Progenitor cell of endocrine pancreas (in vitro differentiated cells): ENCODE results near the gene PRF1. TPM values are rescaled to one million over a fixed set of nuclear protein-coding genes. Genes with fewer than 3 reads are reported as not detected.

Source experiments
- DNase-seq: peaks from one replicate; pipeline ENCODE4 v3.0.0; 2021; ENCODE audit warnings: low spot score; ENCODE audit not compliant: unreplicated experiment
- H3K27ac Mint-ChIP-seq: 2 replicates; pipeline ENCODE4 v1.8.0; 2021; ENCODE audit warnings: mild to moderate bottlenecking, moderate library complexity, mixed read lengths
- H3K27me3 Mint-ChIP-seq: 2 replicates; pipeline ENCODE4 v1.8.0; 2021; ENCODE audit warnings: mixed read lengths
- H3K36me3 Mint-ChIP-seq: 2 replicates; pipeline ENCODE4 v1.8.0; 2022; ENCODE audit warnings: mixed read lengths; ENCODE audit not compliant: insufficient read depth
- H3K4me1 Mint-ChIP-seq: 2 replicates; pipeline ENCODE4 v1.8.0; 2021; ENCODE audit warnings: low read depth, mixed read lengths
- H3K4me3 Mint-ChIP-seq: 2 replicates; pipeline ENCODE4 v1.8.0; 2021; ENCODE audit warnings: low read depth, mild to moderate bottlenecking, moderate library complexity, mixed read lengths
- H3K9me3 Mint-ChIP-seq: 2 replicates; pipeline ENCODE4 v1.8.0; 2021; ENCODE audit warnings: low read depth, mixed read lengths
- total RNA-seq: library from RNA; stranded (reverse); gene quantifications from 2 replicates; pipeline ENCODE4 v1.2.1, GENCODE V29; 2021
- TF ChIP-seq, protein P1 (sequence below): fragments of 200-600 bp; sonication (generic); IDR thresholded peaks from one replicate; pipeline ENCODE4 v1.5.0; 2021; ENCODE audit warnings: antibody characterized with exemption, mild to moderate bottlenecking; ENCODE audit not compliant: unreplicated experiment

The PRF1 gene
- total RNA-seq, 1 donor from 2014 or later: not detected

DNA sequence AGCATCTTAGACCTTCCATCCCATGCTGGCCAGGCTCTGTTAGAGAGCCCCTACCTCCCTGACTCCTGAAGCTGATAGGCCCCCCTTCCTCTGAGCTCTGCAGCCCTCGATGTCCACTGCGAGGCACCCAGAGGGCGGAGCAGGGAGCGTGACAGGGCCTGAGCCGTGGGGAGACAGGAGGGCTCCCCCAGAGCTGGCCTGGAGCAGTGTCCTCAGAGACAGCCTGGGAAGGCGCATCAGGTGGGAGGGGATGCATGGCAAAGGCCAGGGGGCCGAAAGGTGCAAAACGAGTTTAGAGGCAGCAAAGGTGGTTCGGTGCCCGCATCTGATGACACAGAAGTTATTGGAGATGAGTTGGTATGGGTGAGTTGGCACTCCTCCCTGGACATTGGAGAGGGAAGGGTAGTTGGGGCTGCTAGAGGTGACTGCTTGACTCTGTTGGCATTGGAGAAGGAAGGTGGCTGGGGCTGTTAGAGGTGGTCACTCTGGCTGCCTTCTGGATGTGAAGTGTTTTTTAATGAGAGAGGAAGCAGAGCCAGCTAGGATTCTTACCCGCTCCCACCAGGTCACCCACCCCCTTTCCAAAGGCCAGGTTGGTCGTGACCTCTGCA is 53.1 kb downstream of the PRF1 start:
- no peak overlapping the region for H3K4me3 Mint-ChIP-seq
- DNase-seq: no peak
- TF ChIP-seq, protein P1, sequence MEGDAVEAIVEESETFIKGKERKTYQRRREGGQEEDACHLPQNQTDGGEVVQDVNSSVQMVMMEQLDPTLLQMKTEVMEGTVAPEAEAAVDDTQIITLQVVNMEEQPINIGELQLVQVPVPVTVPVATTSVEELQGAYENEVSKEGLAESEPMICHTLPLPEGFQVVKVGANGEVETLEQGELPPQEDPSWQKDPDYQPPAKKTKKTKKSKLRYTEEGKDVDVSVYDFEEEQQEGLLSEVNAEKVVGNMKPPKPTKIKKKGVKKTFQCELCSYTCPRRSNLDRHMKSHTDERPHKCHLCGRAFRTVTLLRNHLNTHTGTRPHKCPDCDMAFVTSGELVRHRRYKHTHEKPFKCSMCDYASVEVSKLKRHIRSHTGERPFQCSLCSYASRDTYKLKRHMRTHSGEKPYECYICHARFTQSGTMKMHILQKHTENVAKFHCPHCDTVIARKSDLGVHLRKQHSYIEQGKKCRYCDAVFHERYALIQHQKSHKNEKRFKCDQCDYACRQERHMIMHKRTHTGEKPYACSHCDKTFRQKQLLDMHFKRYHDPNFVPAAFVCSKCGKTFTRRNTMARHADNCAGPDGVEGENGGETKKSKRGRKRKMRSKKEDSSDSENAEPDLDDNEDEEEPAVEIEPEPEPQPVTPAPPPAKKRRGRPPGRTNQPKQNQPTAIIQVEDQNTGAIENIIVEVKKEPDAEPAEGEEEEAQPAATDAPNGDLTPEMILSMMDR: no peak
- H3K9me3 Mint-ChIP-seq: no peaks in the 10 kb centered on the region
- H3K27me3 Mint-ChIP-seq: no peaks in the 10 kb centered on the region
- H3K27ac Mint-ChIP-seq: no peak overlapping the region
- no peaks in the 10 kb centered on the region for H3K36me3 Mint-ChIP-seq
- H3K4me1 Mint-ChIP-seq: no peaks in the 10 kb centered on the region

Other genes with a start within 250 kb of the PRF1 start
- 16.7 and 19.6 TPM in 2 replicates for gene LRRC20, start 220.1 kb downstream of the PRF1 start, total RNA-seq
- gene EIF4EBP2, start 198.6 kb downstream of the PRF1 start, total RNA-seq: 99.6 and 101 TPM in 2 replicates
- gene NODAL, start 161.1 kb downstream of the PRF1 start, total RNA-seq: not detected in 2 replicates
- 1.2 and 1.4 TPM in 2 replicates for gene PALD1, start 124.0 kb downstream of the PRF1 start, total RNA-seq
- gene ADAMTS14, start 69.8 kb upstream of the PRF1 start, total RNA-seq: 0.05 TPM in 1 of 2 replicates, not detected in the other
- not detected in 2 replicates for gene TBATA, start 182.6 kb upstream of the PRF1 start, total RNA-seq
- 82.1 and 93.6 TPM in 2 replicates for gene SGPL1, start 213.2 kb upstream of the PRF1 start, total RNA-seq